IPS-20b (cell line): ENCODE results near the gene CACNA1C.

Experiments
- H3K27ac ChIP-seq: one replicate; pipeline ENCODE4 v1.5.1; 2013; ENCODE audit warnings: low read length
- H3K27me3 ChIP-seq: 2 replicates; pipeline ENCODE4 v1.6.1; 2013; ENCODE audit warnings: mild to moderate bottlenecking, low read length, inconsistent platforms; ENCODE audit not compliant: insufficient read depth
- H3K36me3 ChIP-seq: 2 replicates; pipeline ENCODE4 v1.6.1; 2013; ENCODE audit warnings: low read depth, mild to moderate bottlenecking, inconsistent platforms, low read length, moderate library complexity; ENCODE audit not compliant: insufficient read depth
- H3K4me1 ChIP-seq: 2 replicates; pipeline ENCODE4 v1.6.1; 2013; ENCODE audit warnings: mild to moderate bottlenecking, control low read depth, inconsistent platforms, low read length, moderate library complexity; ENCODE audit not compliant: insufficient read depth
- H3K4me3 ChIP-seq: 2 replicates; pipeline ENCODE4 v1.5.1; 2013; ENCODE audit warnings: mild to moderate bottlenecking, low read length, inconsistent platforms
- H3K9ac ChIP-seq: 2 replicates; pipeline ENCODE4 v1.6.1; 2013; ENCODE audit warnings: low read depth, mild to moderate bottlenecking, inconsistent platforms, low read length, moderate library complexity
- H3K9me3 ChIP-seq: 2 replicates; pipeline ENCODE4 v1.6.1; 2013; ENCODE audit warnings: mild to moderate bottlenecking, low read depth, low read length, inconsistent platforms; ENCODE audit not compliant: insufficient read depth

CACNA1C gene

GRCh38 chr12:2514038-2514340 lies 461.2 kb downstream of the CACNA1C start:
- H3K9ac ChIP-seq = no peak overlapping the region
- no peaks in the 10 kb centered on the region for H3K36me3 ChIP-seq
- H3K9me3 ChIP-seq = no peaks in the 10 kb centered on the region
- H3K27me3 ChIP-seq = no peaks in the 10 kb centered on the region
- no peaks in the 10 kb centered on the region; the same call in 1 of the 2 replicates for H3K4me1 ChIP-seq
- H3K4me3 ChIP-seq = no peak overlapping the region
- H3K27ac ChIP-seq = no peak overlapping the region

- H3K4me3 ChIP-seq = no peak overlapping the region
- H3K27me3 ChIP-seq = no peaks in the 10 kb centered on the region
- H3K27ac ChIP-seq = no peak overlapping the region
- H3K9ac ChIP-seq = no peak overlapping the region
- H3K4me1 ChIP-seq = no peaks in the 10 kb centered on the region
- H3K36me3 ChIP-seq = no peaks in the 10 kb centered on the region
- peaks cover 4% of the 10 kb centered on the region; the same call in 1 of the 2 replicates for H3K9me3 ChIP-seq
These were observed 468.0 kb downstream of the CACNA1C start for GRCh38 chr12:2520722-2521246.

- H3K36me3 ChIP-seq = no peaks in the 10 kb centered on the region
- no peak overlapping the region for H3K4me3 ChIP-seq
- no peak overlapping the region for H3K27ac ChIP-seq
- no peaks in the 10 kb centered on the region for H3K27me3 ChIP-seq
- peaks cover 4% of the 10 kb centered on the region; the same call in 1 of the 2 replicates for H3K9me3 ChIP-seq
- H3K4me1 ChIP-seq = no peaks in the 10 kb centered on the region
- H3K9ac ChIP-seq = no peak overlapping the region
These were observed 470.5 kb downstream of the CACNA1C start for GRCh38 chr12:2523317-2523716.

GRCh38 chr12:2523844-2524243 lies 471.1 kb downstream of the CACNA1C start:
- Histone ChIP-seq H3K9me3 (peaks cover 4% of the 10 kb centered on the region; the same call in 1 of the 2 replicates), H3K9ac (no peak overlapping the region), H3K4me3 (no peak overlapping the region), H3K27me3 (no peaks in the 10 kb centered on the region), H3K36me3 (no peaks in the 10 kb centered on the region), H3K27ac (no peak overlapping the region), H3K4me1 (no peaks in the 10 kb centered on the region)

- Histone ChIP-seq H3K27ac (no peak overlapping the region), H3K27me3 (no peaks in the 10 kb centered on the region), H3K4me3 (no peak overlapping the region), H3K9me3 (no peaks in the 10 kb centered on the region), H3K36me3 (no peaks in the 10 kb centered on the region), H3K4me1 (no peaks in the 10 kb centered on the region), H3K9ac (no peak overlapping the region)
These were observed 473.6 kb downstream of the CACNA1C start for GRCh38 chr12:2526371-2526770.

GRCh38 chr12:2528001-2528400 lies 475.2 kb downstream of the CACNA1C start:
- no peaks in the 10 kb centered on the region for H3K9me3 ChIP-seq
- no peaks in the 10 kb centered on the region for H3K36me3 ChIP-seq
- H3K9ac ChIP-seq = no peak overlapping the region
- H3K4me3 ChIP-seq = no peak overlapping the region
- no peaks in the 10 kb centered on the region for H3K4me1 ChIP-seq
- H3K27ac ChIP-seq = no peak overlapping the region
- no peaks in the 10 kb centered on the region for H3K27me3 ChIP-seq

GRCh38 chr12:2529807-2530206 lies 477.0 kb downstream of the CACNA1C start:
- Histone ChIP-seq H3K36me3 (no peaks in the 10 kb centered on the region), H3K9ac (no peak overlapping the region), H3K4me1 (no peaks in the 10 kb centered on the region), H3K9me3 (no peaks in the 10 kb centered on the region), H3K27me3 (no peaks in the 10 kb centered on the region), H3K4me3 (no peak overlapping the region), H3K27ac (no peak overlapping the region)

- Histone ChIP-seq H3K27me3 (no peaks in the 10 kb centered on the region), H3K4me3 (no peak overlapping the region), H3K27ac (no peak overlapping the region), H3K9ac (no peak overlapping the region), H3K4me1 (no peaks in the 10 kb centered on the region), H3K36me3 (no peaks in the 10 kb centered on the region), H3K9me3 (no peaks in the 10 kb centered on the region)
These were observed 478.6 kb downstream of the CACNA1C start for GRCh38 chr12:2531371-2531770.

- Histone ChIP-seq H3K9ac (no peak overlapping the region), H3K27me3 (no peaks in the 10 kb centered on the region), H3K9me3 (no peaks in the 10 kb centered on the region), H3K36me3 (no peaks in the 10 kb centered on the region), H3K4me1 (no peaks in the 10 kb centered on the region), H3K4me3 (no peak overlapping the region), H3K27ac (no peak overlapping the region)
These were observed 480.2 kb downstream of the CACNA1C start for GRCh38 chr12:2533036-2533435.

GRCh38 chr12:2535583-2536204 lies 482.9 kb downstream of the CACNA1C start:
- no peaks in the 10 kb centered on the region for H3K9me3 ChIP-seq

GRCh38 chr12:2536724-2537123 lies 483.9 kb downstream of the CACNA1C start:
- no peak overlapping the region for H3K27ac ChIP-seq
- H3K4me1 ChIP-seq = no peaks in the 10 kb centered on the region
- H3K9me3 ChIP-seq = no peaks in the 10 kb centered on the region
- H3K9ac ChIP-seq = no peak overlapping the region
- H3K27me3 ChIP-seq = no peaks in the 10 kb centered on the region
- no peaks in the 10 kb centered on the region for H3K36me3 ChIP-seq
- no peak overlapping the region for H3K4me3 ChIP-seq

More at GRCh38 chr12:2535583-2536204, 482.9 kb downstream of the CACNA1C start:
- H3K4me1 ChIP-seq = no peaks in the 10 kb centered on the region
- no peaks in the 10 kb centered on the region for H3K36me3 ChIP-seq
- no peak overlapping the region for H3K9ac ChIP-seq
- no peak overlapping the region for H3K4me3 ChIP-seq
- H3K27me3 ChIP-seq = no peaks in the 10 kb centered on the region
- no peak overlapping the region for H3K27ac ChIP-seq

GRCh38 chr12:2537868-2538541 lies 485.2 kb downstream of the CACNA1C start:
- H3K27me3 ChIP-seq = no peaks in the 10 kb centered on the region
- no peak overlapping the region for H3K27ac ChIP-seq
- no peaks in the 10 kb centered on the region for H3K36me3 ChIP-seq
- H3K4me1 ChIP-seq = no peaks in the 10 kb centered on the region
- H3K9me3 ChIP-seq = no peaks in the 10 kb centered on the region
- H3K9ac ChIP-seq = no peak overlapping the region
- no peak overlapping the region for H3K4me3 ChIP-seq
